NCI-H2029 treated with DMSO at 0.1 percent for 48 hours (cell line): Measurements from ENCODE around the gene ZNF512B.
A peak's percentile ranks its signal among the peaks of the same experiment; 100 is the strongest.
"Not testable (repeated sequence)": the region's sequence is repeated elsewhere in the genome, so short reads cannot be mapped to it uniquely, and the experiment has no call there.

ENCODE experiments used
- DNase-seq: peaks from one replicate; lab custom pipeline; 2025; lab: John Stamatoyannopoulos, UW

The ZNF512B gene

GRCh38 chr20:63969838-63970713, at the start of gene ZNF512B:
ZNF512B (minus strand) TSS chr20:63969930; CDS start chr20:63967950, 1,980 bp downstream.
- no peak for DNase-seq

- DNase-seq = no peak
These were observed 45.9 kb upstream of the ZNF512B start for GRCh38 chr20:64015635-64016034.

DNA sequence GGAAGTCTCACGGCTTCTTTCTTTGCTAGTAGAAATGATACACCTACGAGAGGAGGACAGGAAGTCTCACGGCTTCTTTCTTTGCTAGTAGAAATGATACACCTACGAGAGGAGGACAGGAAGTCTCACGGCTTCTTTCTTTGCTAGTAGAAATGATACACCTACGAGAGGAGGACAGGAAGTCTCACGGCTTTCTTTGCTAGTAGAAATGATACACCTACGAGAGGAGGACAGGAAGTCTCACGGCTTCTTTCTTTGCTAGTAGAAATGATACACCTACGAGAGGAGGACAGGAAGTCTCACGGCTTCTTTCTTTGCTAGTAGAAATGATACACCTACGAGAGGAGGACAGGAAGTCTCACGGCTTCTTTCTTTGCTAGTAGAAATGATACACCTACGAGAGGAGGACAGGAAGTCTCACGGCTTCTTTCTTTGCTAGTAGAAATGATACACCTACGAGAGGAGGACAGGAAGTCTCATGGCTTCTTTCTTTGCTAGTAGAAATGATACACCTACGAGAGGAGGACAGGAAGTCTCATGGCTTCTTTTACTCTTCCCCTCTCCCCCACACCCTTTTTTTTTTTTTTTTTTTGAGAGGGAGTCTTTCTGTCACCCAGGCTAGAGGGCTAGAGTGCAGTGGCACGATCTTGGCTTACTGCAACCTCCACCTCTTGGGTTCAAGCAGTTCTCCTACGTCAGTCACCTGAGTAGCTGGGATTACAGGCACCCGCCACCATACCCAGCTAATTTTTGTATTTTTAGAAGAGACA, 42.8 kb upstream of the ZNF512B start:
- not testable (repeated sequence) for DNase-seq

DNA sequence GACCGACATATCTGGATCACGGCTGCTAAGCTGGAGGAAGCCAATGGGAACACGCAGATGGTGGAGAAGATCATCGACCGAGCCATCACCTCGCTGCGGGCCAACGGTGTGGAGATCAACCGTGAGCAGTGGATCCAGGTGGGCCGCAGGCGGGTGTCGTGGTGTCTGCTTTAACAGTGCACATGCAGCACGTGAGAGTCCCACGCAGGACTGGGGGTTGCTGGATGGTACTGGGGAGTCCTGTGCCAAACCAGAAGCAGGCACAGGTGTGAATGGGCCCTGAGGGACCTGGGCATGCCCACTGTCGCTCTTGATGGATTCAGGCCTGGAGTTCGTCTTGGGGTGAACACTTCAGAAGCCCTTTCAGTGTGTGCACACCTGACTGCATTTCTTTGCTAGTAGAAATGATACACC, 41.6 kb upstream of the ZNF512B start:
- DNase-seq = no peak

- DNase-seq = no peak
These were observed 41.0 kb upstream of the ZNF512B start for GRCh38 chr20:64010711-64011237.

DNA sequence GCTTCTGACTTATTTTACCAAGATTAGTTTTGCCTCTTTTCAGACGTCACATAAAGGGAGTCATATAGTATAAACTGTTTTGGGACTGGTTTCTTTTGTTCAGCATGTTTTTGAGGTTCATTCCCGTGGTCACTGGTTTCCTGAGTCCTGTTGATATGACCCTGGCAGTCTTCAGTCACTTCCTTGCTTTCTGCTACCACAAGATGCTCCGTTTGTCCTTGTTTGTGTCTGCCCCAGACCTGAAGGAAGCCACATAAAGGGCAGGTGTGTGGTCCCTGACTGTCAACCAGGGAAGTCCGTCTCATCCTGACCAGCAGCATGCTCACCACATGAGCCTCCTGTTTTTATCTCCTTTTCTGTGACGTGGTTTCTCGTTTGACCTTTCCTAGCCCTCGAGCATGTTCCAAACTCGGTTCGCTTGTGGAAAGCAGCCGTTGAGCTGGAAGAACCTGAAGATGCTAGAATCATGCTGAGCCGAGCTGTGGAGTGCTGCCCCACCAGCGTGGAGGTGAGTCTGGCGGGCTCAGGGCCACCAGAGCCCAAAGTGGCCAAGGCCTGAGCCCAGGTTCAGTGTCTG, 40.2 kb upstream of the ZNF512B start:
- no peak for DNase-seq

DNA sequence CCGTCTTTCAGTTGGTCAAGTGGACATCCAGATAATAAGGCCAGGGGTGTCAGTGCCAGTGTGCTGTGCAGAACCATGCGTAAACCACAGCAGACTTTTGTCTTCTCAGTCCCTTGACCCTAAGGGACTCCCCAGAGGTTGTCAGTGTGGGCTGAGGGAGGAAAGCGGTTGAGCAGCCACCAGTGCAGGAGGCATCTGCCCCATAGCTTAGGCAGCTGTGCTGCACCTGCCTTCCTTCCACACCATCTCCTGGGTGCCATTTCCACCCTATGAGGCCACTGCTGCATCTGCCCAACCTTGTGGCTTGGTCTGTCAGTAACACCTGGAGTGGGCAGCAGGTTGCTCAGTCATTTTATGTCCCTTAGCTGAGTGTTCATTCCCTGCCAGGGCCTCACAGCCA, 37.2 kb upstream of the ZNF512B start:
- DNase-seq = no peak

GRCh38 chr20:64006490-64006889, 36.8 kb upstream of the ZNF512B start:
- no peak for DNase-seq

GRCh38 chr20:64005394-64005793, 35.7 kb upstream of the ZNF512B start:
- DNase-seq = no peak

DNA sequence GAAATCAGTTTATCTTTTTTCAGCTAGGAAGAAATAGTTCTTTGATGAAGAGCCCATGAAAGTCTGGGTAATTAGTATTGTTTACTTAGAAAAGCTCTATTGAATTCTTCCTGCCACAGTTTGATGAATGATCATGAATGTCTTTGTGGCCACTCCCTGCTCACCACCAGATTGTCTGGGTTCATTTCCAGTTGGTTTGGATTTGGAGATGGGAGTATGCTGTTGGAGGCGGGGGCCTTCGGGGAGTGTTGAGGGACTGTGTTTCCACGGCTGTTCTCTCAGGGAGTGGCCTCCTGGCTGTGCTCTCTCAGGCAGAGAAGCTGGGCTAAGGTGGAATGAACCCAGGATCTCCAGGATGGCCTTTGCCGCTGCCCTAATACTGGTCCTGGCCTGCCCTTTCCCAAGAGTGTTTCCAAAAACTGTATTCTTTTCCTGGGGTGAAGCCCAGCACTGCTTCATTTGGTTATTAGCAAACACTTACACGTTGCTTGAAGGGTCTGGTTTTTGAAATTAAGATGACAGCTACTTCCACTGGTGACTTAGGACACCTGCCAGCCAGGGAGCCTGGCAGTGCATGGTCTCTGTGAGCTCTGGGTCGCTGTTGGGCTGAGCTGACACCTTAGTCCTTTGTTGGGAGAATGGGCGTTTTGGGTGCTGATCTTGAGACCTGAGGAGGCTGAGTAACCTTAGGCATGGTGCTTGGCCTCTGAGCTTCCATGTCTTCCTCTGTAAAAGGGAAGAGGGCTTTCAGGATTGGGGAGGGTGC, 34.4 kb upstream of the ZNF512B start:
- DNase-seq = no peak

GRCh38 chr20:64001607-64002011, 31.9 kb upstream of the ZNF512B start:
- DNase-seq = peak; percentile 93

- no peak for DNase-seq
These were observed 31.2 kb upstream of the ZNF512B start for GRCh38 chr20:64000906-64001305.

DNA sequence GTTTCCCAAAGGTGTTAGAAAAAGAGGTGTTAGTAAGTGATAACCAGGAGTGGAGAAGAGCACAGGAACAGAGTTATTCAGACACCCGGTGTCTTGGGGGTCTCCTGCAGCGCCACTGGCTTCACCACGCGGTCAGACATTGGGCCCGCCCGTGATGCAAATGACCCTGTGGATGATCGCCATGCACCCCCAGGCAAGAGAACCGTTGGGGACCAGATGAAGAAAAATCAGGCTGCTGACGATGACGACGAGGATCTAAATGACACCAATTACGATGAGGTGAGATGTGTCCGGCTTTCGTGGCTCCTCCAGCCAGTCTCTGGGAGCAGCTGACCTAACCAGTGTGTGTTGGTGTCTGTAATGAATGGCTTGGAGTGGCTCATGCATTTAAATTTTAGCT, 13.2 kb upstream of the ZNF512B start:
- no peak for DNase-seq

GRCh38 chr20:63980806-63981728, 11.3 kb upstream of the ZNF512B start, which contains the start of gene PRPF6:
PRPF6 (plus strand) TSS chr20:63981132; CDS start chr20:63981246, 114 bp downstream.
- peak; percentile 92 for DNase-seq

- DNase-seq = no peak
These were observed 10.6 kb upstream of the ZNF512B start for GRCh38 chr20:63980317-63980805.

- DNase-seq = no peak
These were observed 10.0 kb upstream of the ZNF512B start, which contains the start of gene SAMD10 for GRCh38 chr20:63979557-63980316. SAMD10 (minus strand) TSS chr20:63979642; CDS start chr20:63979467, 175 bp downstream.

DNA sequence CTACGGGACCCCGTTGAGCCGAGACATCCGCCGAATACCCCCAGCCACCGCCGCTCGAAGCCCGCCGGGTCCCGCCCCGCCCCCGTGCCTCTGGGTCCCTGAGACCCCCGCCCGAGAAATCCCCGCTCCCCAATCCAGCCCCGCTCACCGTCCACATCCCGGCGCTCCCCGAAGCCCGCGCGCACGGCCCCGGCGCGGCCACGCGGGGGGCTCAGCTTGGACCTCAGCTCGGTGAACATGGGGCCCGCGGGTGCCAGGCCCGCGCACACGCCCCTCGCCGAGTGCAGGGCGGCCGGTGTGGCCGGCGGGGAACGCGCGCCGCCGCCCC, 9.5 kb upstream of the ZNF512B start:
- no peak for DNase-seq

DNA sequence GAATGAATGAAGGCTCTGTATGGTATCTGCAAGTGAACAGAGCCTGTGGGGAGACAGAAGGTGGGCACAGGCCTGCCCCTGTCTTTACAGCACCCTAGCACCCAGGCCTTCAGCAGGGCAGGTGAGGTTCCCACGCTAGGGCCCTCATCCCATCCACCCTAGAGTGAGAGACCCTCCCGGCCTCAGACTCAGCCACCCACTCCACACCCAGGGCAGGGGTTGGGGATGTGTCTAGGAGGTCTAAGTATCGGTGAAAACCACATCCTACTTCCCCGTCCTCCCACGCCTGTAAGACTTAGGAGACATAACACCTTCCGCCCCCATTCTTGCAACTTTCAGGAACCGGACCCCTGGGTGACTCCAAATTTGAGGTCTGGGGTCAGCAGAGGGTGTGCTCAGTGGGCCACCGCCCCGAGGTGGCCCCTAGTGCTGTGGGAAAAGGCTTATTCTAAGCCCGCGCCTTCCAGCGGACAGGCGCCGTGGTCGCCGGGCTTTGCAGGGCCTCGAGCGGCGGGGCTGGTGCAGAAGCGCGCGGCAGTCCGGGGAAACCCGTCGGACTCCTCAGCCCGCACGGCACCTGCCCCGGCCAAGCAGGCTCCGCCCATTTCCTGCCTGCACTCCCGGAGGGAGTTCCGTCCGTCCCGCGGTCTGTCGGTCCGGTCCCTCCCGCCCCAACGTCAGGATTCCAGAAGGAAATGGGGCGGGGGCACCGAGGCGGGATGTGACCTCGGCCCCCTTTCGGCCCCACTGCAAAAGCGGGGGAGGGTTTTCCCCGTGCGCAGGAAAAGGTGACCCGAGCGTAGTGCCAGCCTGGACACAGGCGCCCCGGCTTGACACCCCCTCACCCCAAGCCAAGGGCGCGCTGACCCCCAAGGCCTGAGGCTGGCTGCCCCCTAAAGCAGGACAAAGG, 8.8 kb upstream of the ZNF512B start:
- peak; percentile 39 for DNase-seq
